NCI-H1694 treated with DMSO at 0.1 percent for 48 hours (cell line): Measurements from ENCODE around the gene PPT2.
"Not testable (repeated sequence)": the region's sequence is repeated elsewhere in the genome, so short reads cannot be mapped to it uniquely, and the experiment has no call there.

Source experiments
- DNase-seq: peaks from one replicate; lab custom pipeline; 2025; lab: John Stamatoyannopoulos, UW

PPT2 gene

DNA sequence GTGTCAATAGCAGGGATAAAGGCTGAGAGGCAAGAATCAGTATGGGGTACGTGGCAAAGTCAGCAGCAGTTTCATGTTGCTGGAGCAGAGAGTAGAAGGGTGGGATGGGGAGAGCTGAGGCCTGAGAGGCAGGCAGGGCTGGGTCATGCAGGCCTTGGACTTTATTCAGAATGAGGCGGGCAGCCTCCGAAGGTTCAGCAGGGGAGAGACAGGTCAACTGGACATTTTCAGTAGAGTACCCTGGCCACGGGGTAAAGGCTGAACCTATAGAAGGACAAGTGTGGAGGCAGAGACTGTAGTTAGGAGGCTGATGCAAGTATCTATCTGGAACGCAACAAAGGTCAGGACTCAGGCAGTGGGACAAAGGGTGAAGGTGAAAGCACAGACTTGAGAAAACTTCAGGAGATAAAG is 56.3 kb downstream of the PPT2 start:
- no peak for DNase-seq

DNA sequence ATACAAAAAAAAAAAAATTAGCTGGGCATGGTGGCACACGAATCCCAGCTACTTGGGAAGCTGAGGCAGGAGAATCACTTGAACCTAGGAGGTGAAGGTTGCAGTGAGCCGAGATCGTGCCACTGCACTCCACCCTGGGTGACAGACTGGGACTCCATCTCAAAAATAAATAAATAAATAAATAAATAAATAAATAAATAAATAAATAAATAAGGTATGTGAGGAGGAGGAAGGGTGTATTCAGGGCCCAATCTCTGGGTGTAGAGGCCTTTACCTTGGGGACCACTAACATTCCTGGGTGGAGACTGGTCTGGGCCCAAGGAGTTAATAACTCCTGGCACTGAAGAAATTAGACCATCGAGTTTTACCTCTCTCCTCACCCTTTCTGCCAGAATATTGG is 57.5 kb downstream of the PPT2 start:
- not testable (repeated sequence) for DNase-seq

GRCh38 chr6:32212076-32212760 is 58.3 kb downstream of the PPT2 start:
- DNase-seq = no peak
